CD4-positive, alpha-beta T cell treated with Interleukin-17A for 1 hour (primary cell): Measurements from ENCODE around the gene PHACTR3.

Experiments used
- DNase-seq: peaks from one replicate; pipeline ENCODE4 v3.0.0-alpha.2; 2020

Gene PHACTR3

GRCh38 chr20:59574308-59574707 lies 30.0 kb upstream of the PHACTR3 start:
- DNase-seq = no peak

DNA sequence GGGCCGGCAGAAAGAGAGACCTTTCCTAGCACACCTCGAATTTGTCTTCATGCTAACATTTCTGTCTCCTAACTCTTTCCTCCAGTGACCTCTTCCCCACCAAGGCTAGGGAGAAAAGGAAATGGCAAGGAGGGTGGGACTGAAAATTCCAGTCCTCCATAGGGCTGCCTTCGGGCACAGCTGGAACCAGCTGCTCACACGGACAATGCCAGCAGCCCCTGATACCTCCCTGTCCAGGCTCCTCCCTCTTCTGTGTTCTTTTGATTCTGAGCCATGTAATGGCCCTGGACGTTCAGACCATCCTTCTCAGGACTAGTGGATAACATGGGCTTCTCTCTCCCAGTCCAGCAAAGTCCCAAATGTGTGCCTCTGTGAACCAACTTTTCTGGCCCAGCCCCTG lies 29.1 kb upstream of the PHACTR3 start:
- DNase-seq = no peak

DNA sequence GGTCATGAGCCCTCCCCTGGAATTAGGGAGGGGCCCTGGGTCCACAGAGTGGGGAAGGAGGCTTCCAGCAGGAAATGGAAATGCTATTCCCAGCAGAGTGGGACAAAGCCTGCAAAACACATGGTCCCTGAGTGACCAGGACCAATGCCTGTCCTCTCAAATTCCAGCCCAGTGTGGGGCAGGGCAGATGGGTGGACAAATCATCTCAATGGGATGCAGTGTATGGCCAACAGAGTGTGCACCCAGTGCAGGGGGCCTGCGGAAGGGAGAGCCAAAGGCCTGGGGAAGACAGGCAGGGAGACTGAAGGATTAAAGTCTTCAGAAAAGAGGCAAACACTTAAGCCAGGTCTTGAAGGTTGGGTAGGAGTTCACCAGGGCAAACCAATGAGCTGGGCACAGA lies 28.7 kb upstream of the PHACTR3 start:
- no peak for DNase-seq

DNA sequence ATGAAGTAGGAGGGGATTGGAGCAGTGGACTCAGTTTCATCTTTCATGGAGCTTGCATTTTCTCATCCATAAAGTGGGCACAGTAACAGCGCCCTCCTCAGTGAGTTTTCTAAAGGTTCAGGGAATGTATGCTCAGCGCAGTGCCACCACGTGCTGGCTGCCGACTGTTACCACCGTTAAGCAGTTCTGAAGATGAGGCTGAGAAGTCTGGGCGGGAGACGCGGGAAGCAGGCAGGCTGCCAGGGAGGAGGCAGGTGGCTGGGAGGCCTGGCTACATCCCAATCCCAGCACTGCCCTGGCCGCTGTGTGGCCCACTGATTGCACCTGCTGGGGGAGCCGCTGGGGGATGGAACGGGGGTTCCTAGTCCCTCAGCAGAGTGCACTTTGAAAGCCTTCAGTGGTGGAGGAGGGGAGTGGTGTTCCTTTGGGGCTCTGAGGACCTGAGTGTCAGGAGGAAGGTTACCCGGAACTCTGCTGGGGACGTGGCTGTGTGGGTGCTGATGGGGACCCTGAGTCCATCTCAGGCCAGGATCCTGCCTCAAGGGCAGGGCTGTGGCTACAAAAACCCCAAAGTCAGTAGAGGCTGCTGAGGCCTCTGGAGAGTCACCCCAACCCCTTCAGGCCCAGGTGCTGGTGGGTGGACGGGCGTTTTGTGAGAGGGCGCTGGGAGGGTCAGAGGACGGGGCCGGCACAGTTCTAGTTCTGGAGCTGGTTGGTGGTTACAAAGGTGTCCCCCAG lies 28.0 kb upstream of the PHACTR3 start:
- no peak for DNase-seq

- DNase-seq = no peak
Measured at GRCh38 chr20:59577037-59577808, 27.1 kb upstream of the PHACTR3 start.

DNA sequence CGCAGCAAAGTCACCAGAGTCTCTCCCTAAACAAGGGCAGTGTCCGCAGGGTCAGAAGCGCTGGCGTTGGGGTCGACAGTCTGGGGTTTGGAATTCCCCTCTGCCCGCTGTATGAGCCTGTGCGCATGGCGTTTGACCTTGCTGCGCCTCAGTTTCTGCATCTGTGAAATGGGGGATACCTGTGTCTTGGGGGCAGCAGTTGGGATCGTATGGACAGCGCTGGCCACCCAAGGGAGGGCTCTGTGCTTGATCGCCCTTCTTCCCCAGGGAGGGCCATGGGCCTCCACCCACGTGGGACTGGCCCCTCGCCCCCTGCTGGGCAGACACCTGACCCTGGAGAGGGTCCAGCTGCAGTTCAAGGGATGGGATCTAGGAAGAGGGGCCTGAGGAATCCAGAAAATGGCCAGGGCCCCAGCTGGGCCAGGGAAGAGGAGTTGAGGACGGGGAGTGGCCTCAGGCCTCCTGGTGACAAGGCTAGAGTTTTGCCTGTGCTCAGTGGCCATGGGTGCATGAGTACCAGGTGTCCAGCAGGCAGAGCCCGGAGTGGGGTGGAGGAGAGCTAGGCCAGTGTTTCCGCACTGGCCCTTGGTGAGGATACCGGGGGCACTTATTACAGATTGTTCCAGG lies 26.4 kb upstream of the PHACTR3 start:
- DNase-seq = no peak

- DNase-seq = no peak
Measured at GRCh38 chr20:59578436-59579403, 25.6 kb upstream of the PHACTR3 start.

DNA sequence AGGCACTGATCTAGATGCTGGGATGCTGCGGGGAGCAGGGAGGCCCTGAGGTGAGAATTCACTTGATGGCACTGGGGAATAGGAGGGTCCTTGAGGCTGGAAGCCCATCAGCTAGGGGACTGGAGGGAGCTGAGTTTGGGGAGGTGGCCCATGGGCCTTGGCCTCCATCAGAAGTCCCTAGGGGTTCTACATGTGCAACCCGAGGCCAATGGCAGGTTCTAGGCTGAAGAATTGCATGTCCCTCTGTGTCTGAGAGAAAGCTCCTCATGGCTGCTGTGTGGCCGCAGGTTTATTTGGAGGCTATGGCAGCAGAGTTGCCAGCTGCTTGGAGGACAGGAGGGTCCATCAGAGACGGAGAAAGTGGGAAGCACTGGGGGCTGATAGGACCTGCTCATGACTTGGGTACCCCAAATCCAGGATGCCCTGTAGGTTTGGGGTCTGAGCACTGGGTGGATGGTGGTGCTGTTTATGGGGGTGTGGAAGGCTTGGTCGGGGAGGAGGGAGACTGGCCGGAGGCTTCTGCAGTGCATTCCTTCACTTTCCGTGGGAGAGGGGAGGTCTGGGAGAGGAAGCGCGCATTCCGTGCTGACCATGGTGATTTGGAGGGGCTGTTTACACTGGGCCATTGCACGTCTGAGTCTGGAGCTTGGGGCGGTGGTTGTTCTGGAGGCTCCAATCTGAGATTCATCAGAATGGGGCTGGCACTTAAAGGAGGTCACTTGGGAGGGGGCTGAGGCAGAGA lies 24.8 kb upstream of the PHACTR3 start:
- no peak for DNase-seq

DNA sequence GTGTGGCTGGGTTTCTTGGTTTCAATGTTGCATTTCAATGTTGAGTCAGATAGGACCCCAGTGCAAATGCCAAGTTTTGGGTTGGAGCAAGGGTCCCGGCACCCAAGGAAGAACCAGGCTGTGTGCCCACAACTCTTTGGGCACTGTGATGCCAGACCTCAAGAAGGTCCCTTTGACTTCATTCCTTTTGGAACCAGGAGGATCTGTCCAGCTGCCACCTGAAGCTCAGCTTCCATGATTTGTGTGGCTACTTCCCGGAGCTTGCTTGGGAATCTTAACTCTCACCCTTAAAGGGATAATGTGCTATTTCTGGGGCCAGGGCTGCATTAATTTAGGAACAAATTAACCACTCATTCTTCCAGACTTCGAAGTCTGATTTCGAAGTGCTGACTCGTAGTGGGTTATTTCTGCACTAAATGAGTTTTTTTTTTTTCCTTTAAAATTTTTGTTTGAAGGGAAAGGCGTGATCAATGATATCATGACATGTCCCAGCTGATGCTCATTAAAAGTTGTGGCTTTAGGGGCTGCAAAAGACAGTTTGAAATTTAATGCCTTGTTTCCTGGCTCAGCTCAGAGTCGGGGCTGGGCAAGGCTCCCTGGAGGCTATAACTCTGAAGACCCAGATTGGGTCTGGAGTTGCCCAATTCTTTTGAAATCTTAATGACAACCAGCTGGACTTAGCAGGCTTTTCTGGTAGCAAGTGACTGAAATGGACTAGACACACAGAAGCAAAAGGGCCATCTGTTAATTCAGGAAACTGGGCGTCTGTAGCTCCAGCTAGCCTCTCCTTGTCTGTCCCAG lies 24.0 kb upstream of the PHACTR3 start:
- DNase-seq = no peak

- DNase-seq = no peak
Measured at GRCh38 chr20:59580991-59581401, 23.3 kb upstream of the PHACTR3 start.

DNA sequence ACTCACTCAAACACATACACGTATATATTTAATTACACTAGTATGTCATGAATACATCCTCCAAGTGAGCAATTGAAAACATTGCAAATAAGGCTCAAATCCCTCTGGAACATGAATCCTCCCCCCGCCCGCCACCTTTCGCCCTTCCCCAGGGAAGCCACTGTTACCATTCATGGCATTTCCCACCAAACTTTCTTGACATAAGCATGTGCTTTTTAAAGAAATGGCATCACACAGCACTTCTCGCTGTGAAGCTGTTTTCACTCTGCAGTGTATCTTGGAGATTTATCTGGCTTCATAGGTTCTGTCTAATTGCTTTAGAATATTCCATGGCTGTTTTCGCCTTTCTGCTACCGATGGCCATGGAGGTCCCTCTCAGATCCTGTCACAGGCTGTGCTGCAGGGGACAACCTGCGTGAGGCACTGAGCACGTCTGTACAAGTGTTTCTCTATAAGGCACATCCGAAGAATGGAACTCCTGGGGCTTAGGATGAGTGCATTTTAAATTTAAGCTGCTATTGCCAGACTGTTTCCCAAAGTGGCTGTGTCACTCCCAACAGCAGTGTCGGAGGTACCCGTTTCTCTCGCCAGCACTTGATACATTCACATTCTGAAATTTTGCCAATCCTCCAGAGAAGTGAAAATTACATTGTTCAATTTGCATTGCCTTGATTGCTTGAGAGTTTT lies 22.2 kb upstream of the PHACTR3 start:
- DNase-seq = no peak

- no peak for DNase-seq
Measured at GRCh38 chr20:59583428-59584277, 20.7 kb upstream of the PHACTR3 start.

- no peak for DNase-seq
Measured at GRCh38 chr20:59584278-59584925, 19.9 kb upstream of the PHACTR3 start.

DNA sequence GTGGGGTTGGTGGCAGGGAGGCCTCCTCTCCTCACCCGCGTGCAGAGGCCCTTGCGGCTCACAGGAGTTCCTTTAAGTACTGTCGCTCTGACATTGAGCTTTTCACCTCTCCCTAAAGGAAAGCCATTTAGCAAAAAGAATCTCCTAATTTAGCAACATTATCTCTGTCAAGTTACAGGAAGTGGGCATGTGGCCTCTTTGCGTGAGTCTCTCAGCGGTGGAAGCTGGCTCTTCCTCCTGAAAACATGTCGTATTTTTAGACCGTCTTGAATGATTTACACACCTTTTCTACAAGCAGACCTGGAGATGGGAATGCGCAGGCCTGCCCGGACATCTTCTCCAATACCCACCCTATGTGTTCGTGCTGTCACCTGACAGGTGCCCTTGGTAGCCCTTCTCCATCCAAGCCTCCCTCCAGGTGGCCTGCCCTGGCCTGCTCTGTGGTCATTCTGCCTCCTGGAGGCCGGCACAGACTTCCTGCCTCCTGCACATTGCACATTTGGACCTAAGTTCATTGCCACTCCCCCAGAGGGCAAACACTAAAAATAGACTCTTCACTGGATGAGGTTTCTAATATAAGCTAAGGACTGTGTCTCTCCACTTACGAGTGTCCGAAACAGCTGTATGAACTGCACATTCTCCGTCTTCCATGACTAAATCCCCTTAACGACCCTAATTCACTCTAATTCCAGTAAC lies 18.5 kb upstream of the PHACTR3 start:
- DNase-seq = no peak

- DNase-seq = no peak
Measured at GRCh38 chr20:59586613-59587012, 17.7 kb upstream of the PHACTR3 start.

- no peak for DNase-seq
Measured at GRCh38 chr20:59587570-59587969, 16.8 kb upstream of the PHACTR3 start.

DNA sequence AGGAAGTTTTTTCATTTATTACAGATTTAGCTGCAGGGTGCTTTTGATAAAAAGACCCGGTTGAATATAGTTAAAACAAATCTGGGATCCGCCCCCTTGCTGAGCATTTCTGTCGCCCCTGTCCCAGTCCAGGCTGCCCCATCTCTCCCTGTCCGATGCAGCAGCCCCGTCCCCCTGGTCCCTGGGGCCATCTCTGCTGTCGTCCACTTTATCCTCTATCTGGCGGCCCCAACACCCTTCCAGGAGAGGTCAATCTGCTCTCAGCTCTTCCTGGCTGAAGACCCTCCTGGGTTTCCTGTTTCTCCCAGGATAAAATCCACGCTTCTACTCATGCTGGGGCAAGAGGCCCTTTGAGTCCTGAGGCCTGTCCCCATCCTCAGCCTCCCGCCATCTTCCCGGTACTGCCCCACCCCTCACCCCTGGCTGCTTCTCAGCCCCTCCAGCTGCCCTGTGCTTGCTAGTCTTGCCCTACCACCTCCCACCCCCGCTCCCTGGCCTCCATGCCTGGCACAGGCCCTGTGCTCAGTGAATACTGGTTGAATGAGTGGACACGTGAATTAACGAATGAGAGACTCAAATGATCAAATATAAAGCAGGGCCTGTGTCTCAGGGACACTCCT lies 16.0 kb upstream of the PHACTR3 start:
- DNase-seq = no peak
